ENCODE results near the gene CDC42BPG. TPM values are rescaled to one million over a fixed set of nuclear protein-coding genes. Genes with fewer than 3 reads are reported as not detected.

The CDC42BPG gene
- total and polyA plus RNA-seq, 9 of the 15 experiments (the other 6 are each of a cell fraction or from before 2014, with no cell fraction given): 0.04 to 8.8 (median 2.1) TPM

- TF ChIP-seq CCAR2 (IDR thresholded peaks at IDR 0.05; ENCODE audit: low read depth, low read length) (no peak), RBM25 (IDR thresholded peaks at IDR 0.05; ENCODE audit: low read depth, low read length, severe bottlenecking) (peak; percentile 49), ZNF780A (CRISPR knock-in tag; IDR thresholded peaks at IDR 0.05) (no peak), HDAC8 (tag; IDR thresholded peaks at IDR 0.05) (no peak), SMAD2 (IDR thresholded peaks at IDR 0.05; ENCODE audit: low read depth, low read length) (no peak), FUS (optimal IDR thresholded peaks at IDR 0.05; ENCODE audit: low read depth, low read length) (no peak), BHLHE40 (IDR thresholded peaks at IDR 0.05; ENCODE audit: low read length) (peak; percentile 11; the same call in 1 of the 2 replicates), PTBP1 (IDR thresholded peaks at IDR 0.05; ENCODE audit: low read depth, low read length) (no peak; the same call in 1 of the 2 replicates), HOXB6 (CRISPR knock-in tag; IDR thresholded peaks at IDR 0.05; ENCODE audit: borderline replicate concordance) (no peak), ZNF764 (CRISPR knock-in tag; IDR thresholded peaks at IDR 0.05; ENCODE audit: low read depth) (no peak), CHD7 (IDR thresholded peaks at IDR 0.05; ENCODE audit: low read depth, low read length) (no peak), ZNF232 (CRISPR knock-in tag; IDR thresholded peaks at IDR 0.05) (no peak), POLR2G (IDR thresholded peaks at IDR 0.05; ENCODE audit: low read depth, low read length) (peak; percentile 83), SRF (CRISPR knock-in tag; IDR thresholded peaks at IDR 0.05) (no peak), ZNF184 (CRISPR knock-in tag; IDR thresholded peaks at IDR 0.05) (no peak)
- TF ChIP-seq, protein P1, sequence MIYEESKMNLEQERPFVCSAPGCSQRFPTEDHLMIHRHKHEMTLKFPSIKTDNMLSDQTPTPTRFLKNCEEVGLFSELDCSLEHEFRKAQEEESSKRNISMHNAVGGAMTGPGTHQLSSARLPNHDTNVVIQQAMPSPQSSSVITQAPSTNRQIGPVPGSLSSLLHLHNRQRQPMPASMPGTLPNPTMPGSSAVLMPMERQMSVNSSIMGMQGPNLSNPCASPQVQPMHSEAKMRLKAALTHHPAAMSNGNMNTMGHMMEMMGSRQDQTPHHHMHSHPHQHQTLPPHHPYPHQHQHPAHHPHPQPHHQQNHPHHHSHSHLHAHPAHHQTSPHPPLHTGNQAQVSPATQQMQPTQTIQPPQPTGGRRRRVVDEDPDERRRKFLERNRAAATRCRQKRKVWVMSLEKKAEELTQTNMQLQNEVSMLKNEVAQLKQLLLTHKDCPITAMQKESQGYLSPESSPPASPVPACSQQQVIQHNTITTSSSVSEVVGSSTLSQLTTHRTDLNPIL (CRISPR knock-in tag; IDR thresholded peaks at IDR 0.05): no peak
Observed at GRCh38 chr11:64844330-64845128, at the start of gene CDC42BPG (continued).

Data from K562 (cell line).